ENCODE results near the gene MAGI3. TPM values are rescaled to one million over a fixed set of nuclear protein-coding genes. Genes with fewer than 3 reads are reported as not detected.

Gene MAGI3
- total and polyA plus RNA-seq, 9 donors = 5.3 to 20.8 (median 15.4) TPM

DNA sequence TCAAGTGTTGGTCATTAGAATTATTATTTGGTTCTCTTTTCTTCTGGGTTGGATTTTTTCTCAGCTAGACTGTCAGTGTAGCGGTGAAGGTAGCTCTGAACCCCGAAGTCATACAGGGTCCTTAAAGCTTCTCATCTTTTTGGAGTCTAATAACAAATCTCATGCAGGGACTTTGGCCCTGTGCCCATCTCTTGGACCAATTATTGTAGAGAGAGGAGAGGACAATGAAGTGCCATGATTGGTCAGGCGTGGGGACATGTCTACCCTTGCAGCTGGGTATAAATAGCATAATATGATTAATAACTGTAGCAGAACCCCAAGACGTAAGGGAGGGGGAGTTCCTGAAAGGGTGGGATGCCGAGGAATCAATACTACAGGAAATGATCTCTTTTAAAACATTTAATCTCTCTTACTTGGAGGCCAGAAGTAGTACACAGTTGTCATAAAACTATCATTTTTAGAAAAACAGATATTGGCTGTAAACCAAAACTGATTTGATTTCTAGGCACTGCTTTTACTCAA is 8.8 kb downstream of the MAGI3 start:
- intact Hi-C loops (cut with DNase I) = loop anchor here in 1 of 4 donors (10.0 kb wide), 1 partner anchor 684 kb away; the partner anchor contains the start of gene PPM1J

DNA sequence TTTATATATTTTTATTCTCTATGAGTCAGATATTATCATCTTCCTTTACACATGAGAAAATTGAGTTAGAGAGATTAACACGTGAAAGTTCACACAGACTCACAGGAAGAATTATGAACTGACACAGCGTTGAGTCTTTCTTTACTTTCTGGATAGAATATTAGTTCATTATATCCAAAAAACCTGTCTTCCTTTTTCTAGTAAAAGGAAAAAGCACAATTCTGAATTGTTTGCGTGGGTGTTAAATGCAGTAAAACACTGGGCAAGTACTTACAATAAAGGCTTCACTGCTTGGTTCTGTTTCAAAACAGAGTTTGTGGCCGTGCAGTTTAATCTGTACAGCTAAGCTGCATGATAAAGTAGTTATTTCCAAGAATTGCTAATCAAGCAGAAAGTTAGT is 10.8 kb downstream of the MAGI3 start:
- intact Hi-C loops (cut with DNase I) = no loop called here
- Histone ChIP-seq H3K4me1 (ENCODE audit: insufficient read depth) (no peaks in the 10 kb centered on the region), H3K36me3 (no peaks in the 10 kb centered on the region), H3K27ac (no peak overlapping the region), H3K9me3 (no peaks in the 10 kb centered on the region), H3K27me3 (no peaks in the 10 kb centered on the region), H3K4me3 (no peak overlapping the region)
- DNase-seq = no peak
- TF ChIP-seq, protein P1, sequence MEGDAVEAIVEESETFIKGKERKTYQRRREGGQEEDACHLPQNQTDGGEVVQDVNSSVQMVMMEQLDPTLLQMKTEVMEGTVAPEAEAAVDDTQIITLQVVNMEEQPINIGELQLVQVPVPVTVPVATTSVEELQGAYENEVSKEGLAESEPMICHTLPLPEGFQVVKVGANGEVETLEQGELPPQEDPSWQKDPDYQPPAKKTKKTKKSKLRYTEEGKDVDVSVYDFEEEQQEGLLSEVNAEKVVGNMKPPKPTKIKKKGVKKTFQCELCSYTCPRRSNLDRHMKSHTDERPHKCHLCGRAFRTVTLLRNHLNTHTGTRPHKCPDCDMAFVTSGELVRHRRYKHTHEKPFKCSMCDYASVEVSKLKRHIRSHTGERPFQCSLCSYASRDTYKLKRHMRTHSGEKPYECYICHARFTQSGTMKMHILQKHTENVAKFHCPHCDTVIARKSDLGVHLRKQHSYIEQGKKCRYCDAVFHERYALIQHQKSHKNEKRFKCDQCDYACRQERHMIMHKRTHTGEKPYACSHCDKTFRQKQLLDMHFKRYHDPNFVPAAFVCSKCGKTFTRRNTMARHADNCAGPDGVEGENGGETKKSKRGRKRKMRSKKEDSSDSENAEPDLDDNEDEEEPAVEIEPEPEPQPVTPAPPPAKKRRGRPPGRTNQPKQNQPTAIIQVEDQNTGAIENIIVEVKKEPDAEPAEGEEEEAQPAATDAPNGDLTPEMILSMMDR (IDR thresholded peaks at IDR 0.05) = no peak
- TF ChIP-seq POLR2A (IDR thresholded peaks at IDR 0.05) = no peak
- TF ChIP-seq EP300 (IDR thresholded peaks at IDR 0.05) = no peak
- 14 to 20% (median 18%) methylated on average over 4 of the region's 4 CpGs for WGBS, 3 donors

More for the DNA sequence above, 8.8 kb downstream of the MAGI3 start:
- TF ChIP-seq POLR2A (IDR thresholded peaks at IDR 0.05) = no peak
- TF ChIP-seq, protein P1 (IDR thresholded peaks at IDR 0.05) = no peak
- no peak for TF ChIP-seq EP300 (IDR thresholded peaks at IDR 0.05)
- Histone ChIP-seq H3K4me3 (no peak overlapping the region), H3K36me3 (no peaks in the 10 kb centered on the region), H3K9me3 (no peaks in the 10 kb centered on the region), H3K27me3 (no peaks in the 10 kb centered on the region), H3K27ac (no peak overlapping the region), H3K4me1 (ENCODE audit: insufficient read depth) (no peaks in the 10 kb centered on the region)
- DNase-seq = no peak
- WGBS, 3 donors = 85 to 95% (median 87%) methylated on average over 5 of the region's 5 CpGs

DNA sequence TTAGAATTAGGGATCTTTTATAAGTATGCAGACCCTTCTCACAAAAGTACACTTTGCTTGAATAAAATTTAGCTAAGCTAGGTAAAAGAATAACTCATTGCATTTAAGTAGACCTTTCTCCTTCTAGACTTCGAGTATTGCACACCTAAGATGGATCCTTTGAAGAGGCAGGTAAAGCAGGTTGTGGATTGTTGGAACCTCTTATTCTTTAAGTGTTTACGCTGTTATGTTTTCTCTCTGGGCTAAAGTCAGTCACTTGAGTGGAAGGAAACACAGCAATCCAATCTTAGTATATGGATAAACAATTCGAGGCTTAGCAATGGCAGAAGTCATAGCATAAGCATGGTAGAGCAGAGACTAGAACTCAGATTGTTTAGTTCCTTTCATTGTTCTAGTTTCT is 11.4 kb downstream of the MAGI3 start:
- H3K4me1 ChIP-seq (ENCODE audit: insufficient read depth) = no peaks in the 10 kb centered on the region
- no peak for TF ChIP-seq POLR2A (IDR thresholded peaks at IDR 0.05)
- TF ChIP-seq, protein P1 (IDR thresholded peaks at IDR 0.05) = no peak
- no peak for TF ChIP-seq EP300 (IDR thresholded peaks at IDR 0.05)
- H3K27ac ChIP-seq = no peak overlapping the region
- WGBS, 3 donors = 90 to 95% (median 94%) methylated on average over 3 of the region's 3 CpGs
- no peaks in the 10 kb centered on the region for H3K36me3 ChIP-seq
- H3K4me3 ChIP-seq = no peak overlapping the region
- no peak for DNase-seq
- H3K9me3 ChIP-seq = no peaks in the 10 kb centered on the region
- no peaks in the 10 kb centered on the region for H3K27me3 ChIP-seq
- intact Hi-C loops (cut with DNase I) = no loop called here

DNA sequence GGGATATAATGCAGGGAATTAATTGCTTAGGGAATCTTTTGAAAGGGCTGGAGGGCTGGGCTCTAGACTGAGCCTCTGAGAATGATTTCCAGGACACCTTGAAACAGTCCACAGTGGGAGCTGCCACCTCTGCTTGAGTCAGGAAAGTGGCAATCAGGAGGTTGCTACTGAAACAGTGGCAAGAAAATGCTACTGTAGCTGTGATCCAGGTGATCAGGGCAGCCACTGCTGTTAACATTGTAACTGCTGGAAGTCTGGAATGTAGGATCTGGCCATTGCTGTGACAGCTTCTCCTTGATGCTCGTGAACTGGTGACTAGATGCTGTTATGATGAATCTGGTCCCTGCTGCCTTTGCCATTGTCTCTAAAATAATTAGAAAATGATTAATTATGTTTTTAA is 12.8 kb downstream of the MAGI3 start:
- no peaks in the 10 kb centered on the region for H3K4me1 ChIP-seq (ENCODE audit: insufficient read depth)
- H3K36me3 ChIP-seq = no peaks in the 10 kb centered on the region
- no peak overlapping the region for H3K27ac ChIP-seq
- intact Hi-C loops (cut with DNase I) = no loop called here
- no peak overlapping the region for H3K4me3 ChIP-seq
- 0 to 96% (median 63%) methylated on average over 1 of the region's 1 CpG for WGBS, 3 donors
- H3K27me3 ChIP-seq = no peaks in the 10 kb centered on the region
- TF ChIP-seq, protein P1 (IDR thresholded peaks at IDR 0.05) = no peak
- TF ChIP-seq POLR2A (IDR thresholded peaks at IDR 0.05) (no peak), EP300 (IDR thresholded peaks at IDR 0.05) (no peak)
- no peaks in the 10 kb centered on the region for H3K9me3 ChIP-seq
- DNase-seq = no peak
